Middle frontal gyrus (tissue), 1 donor: ENCODE results near the gene PPM1H.
"Not testable (repeated sequence)": the region's sequence is repeated elsewhere in the genome, so short reads cannot be mapped to it uniquely, and the experiment has no call there.

Experiments
- DNase-seq: peaks from one replicate; pipeline ENCODE4 v3.0.0-alpha.2; 2015; ENCODE audit warnings: low spot score; ENCODE audit errors: extremely low spot score

PPM1H gene, protein sequence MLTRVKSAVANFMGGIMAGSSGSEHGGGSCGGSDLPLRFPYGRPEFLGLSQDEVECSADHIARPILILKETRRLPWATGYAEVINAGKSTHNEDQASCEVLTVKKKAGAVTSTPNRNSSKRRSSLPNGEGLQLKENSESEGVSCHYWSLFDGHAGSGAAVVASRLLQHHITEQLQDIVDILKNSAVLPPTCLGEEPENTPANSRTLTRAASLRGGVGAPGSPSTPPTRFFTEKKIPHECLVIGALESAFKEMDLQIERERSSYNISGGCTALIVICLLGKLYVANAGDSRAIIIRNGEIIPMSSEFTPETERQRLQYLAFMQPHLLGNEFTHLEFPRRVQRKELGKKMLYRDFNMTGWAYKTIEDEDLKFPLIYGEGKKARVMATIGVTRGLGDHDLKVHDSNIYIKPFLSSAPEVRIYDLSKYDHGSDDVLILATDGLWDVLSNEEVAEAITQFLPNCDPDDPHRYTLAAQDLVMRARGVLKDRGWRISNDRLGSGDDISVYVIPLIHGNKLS

DNA sequence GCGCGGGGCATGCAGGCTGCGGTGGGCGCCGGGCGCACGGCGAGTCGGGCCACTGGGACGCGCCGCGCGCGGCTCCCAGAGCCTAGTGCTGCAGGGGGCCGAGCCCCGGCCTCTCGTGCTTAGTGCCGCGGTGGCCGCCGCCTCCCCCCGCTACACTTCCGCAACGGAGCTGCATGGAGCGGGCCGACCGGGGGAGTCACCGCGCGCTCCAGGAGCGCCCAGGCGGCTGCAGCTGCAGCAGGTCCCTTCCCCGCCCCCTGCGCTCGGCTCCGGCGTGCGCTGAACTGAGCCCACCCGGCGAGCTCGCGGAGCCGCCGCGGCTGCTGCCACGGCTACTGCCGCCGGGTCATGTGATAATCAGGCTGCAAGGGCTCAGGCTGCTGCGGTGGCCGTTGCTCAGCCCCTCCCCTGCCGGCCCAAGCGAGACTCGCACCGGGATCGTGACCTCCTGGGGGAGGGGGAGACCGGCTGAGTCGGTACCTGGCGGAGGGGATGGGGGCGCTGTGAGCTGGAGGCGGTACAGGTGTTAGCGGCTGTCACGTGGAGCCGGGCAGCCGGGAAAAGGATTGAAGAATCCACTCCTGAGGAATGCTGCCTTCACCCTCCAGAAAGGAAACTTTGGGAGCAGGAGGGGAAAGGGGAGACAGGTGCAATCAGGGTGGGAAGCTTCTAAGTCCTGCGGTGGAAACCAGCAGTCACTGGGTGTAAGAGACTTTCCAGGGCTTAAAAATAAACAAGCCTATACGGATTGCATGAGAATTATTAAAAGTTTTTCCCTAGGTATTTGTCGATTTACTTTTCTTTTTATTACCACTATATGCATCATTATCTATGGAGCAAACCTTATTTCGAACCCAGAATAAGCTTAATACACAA is at the start of gene PPM1H:
PPM1H (minus strand) TSS at position 352 of the 876 bp plus-strand sequence. CDS start 414 bp downstream, outside the sequence.
- DNase-seq: peak; percentile 50

DNA sequence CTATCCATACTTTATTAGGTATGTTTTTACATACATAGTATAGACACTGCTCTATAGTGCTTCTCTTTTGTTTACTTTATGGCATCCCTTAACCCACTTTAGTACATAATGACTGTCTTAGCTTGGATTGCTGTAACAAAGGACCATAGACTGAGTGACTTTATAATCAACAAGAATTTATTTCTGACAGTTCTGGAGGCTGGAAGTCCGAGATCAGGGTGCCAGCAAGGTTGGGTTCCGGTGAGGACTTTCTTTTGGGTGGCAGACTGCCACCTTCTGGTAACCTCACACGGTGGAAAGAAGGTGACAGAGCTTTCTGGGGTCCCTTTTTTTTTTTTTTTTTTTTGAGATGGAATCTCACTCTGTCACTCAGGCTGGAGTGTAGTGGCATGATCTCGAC is 48.6 kb upstream of the PPM1H start:
- DNase-seq: no peak

DNA sequence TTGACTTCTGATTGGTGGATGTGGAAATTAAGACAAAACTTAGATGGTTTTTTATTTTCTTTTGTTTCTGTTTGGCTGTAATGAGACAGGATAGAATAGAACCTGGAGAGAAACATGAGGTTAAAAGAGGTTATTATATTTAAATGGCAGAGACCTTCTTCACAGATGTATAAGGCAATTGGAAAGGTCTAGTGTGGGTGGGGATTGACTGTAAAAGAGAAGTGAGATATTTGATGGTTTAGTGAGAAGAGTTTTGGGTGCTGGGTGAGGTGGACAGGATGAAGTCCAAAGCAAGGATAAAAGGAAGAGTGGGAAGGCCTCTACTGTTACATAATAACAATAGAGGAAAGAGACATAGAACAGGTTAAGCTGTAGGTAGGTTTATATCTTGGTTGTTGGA is 43.8 kb upstream of the PPM1H start:
- DNase-seq: no peak

DNA sequence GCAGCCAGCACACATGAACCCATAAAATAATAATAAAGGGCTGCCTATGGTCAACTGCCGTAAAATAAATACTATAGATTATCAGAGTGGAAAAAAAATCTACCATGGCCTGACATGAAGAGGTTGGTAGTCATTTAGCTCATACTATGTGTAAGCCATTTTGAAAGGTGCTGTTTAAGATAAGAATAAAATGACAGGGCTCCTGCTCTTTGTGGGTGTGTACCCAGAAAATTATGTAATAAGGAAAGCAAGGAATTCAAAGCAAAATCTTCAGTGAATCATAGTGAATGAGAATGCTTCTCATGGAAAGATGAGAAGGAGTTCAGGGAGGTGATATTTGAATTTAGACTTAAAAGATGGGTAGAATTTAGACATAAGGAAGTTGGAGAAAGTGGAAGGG is 42.9 kb upstream of the PPM1H start:
- no peak for DNase-seq

DNA sequence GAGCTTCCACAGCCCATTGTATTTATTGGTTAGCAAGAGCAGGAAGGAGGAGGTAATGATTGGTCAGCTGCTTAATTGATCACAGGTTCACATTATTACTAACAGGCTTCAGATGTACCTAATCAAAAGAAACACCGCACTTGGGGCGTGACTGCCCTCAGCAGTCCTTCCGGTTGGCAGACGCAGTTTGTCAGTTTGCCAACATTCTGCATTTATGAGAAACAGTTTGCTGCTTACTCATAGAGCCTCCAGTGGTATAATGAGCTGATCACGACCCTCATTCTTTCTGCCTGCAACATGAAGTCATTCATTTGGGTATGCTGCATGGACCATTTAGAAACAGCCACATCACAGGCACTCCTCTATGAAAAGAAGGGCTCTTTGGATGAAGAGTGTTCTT is 42.5 kb upstream of the PPM1H start:
- no peak for DNase-seq

DNA sequence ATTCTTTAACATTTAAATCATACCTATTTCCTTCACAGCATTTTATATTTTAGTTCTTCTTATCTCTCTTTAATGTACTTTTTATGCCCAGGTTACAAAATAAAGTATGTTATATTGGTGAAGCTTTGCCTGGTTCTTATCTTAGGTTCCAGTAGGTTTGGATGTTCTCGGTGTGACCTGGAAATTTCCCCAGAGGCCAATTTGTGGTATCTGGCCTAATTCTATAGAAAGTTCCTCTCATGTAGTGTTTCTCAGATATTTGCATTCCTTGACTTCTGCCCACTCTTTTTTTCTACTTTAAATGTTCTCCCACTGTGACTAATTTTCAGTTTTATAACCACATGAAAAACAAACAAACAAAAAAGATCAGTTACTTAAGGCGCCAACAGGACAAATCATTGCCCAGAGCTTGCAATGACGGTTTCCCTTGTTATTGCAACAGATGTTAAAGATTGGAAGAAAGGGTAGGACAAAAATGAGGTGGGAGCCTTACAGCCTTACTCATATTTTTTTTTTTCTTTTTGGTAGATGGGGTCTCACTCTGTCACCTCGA is 41.2 kb upstream of the PPM1H start:
- DNase-seq: no peak

DNA sequence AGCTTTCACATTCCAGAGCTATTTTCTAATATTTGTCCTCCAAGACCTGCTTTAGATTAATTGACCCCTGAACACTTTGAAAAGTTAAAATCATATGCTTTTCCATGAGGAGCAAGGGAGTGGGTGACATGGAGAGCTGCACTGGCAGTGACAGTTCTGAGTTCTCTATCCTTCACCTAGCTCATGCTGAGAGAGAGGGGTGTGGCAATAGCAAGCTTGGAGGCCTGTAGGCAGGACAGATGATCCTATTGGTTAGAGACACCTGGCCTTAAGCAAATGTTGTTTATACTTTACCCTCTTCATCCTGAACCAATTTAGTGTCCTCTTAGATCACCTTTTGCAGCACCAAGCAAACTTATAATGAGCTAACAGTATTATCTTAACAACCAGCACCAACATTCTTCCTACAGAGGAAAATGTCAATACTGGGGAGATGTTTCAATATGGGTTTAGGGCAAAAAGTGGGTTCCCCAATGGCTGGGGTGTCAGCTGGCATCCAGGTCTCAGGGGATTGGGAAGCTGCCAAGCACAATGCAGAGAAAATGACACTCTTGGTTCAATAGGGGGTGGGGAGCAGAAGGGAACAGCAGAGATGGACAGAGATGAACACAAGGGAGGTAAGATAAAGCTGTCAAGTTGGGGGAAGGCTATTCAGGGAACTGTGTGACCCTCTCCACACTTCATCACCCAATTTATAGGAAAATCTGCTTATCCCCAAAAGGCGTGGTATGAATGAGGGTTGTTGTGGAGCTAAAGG is 37.0 kb upstream of the PPM1H start:
- no peak for DNase-seq

DNA sequence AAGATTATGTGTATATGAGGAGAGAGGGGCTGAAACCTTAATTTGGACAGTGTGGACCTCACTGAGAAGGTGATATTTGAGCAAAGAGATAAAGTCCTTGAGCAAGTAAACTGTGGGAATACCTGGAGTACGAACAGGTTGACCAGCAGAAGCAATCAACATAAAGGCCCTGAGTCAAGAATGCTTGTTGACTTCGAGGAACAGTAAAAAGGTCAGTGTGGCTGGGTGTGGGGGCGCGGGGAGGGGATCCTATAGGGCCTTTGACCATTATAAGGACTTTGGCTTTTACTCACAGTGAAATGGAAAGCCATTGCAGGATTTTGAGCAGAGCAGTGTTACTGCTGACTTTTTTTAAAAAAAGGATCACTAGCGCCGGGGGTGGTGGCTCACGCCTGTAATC is 34.7 kb upstream of the PPM1H start:
- no peak for DNase-seq

DNA sequence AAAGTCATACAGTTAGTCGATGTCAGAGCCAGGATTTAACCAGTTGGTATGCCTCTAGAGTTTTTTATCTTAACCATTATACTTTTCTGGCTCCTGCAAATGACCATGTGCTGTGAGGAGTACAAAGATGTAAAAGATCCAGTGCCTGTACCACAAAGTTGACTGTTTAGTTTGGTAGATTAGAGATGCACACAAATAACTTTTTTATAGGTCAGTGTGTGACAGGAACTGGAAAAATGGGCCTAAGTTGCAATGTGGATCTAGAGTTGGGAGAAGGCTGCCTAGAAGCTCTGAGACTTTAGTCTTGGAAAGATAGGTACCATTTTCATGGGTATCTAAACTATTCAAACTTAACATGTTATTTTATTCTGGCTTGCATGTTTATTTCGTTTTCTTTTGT is 32.8 kb upstream of the PPM1H start:
- DNase-seq: no peak

DNA sequence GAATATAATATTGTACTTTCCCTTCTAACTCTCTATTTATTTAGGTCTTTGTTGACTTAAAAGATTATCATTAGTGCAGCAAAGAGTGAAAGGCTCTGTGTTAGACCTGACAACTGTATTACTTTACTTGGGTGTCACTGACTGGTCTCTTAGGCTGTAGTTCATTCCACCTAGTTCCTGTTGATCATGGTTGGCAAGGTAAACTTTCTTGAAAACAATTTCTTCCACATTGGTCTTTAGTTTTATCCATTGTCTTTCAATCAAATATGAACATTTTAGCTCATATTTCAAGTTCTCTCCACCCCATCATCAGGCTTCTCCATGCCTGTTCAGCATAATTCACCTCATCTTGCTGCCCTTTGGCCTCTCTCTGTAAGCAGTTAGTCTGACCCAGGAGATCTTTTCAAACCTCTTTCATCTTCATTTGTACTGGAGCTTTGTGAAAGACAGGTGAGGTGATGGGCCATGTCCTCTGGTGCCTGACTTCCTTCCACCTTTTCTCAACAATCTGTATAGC is 32.1 kb upstream of the PPM1H start:
- DNase-seq: no peak

DNA sequence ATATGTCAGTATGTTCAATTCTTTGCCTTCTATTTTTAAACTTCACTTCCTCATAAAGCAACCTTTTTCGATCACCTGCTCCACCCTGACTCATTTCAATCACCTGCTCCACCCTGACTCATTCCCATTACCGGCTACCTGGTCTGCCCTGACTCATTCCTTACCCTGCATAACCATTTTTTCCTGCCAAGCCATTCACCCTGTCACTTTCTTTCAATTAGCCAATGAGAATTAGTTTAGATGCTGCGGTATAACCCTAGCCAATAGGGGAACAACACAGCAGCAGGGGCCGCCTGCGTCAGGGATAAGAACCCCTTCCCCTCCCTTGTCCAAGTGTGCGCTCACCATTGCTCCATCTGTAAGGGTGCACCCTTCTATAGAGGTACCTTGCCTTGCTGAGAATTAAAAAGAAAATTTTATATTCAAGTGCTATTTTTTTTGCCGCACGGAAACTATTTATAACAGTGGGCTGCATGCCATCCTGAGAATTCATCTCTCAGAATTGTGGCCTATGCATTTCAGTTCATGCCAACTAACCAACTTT is 31.6 kb upstream of the PPM1H start:
- DNase-seq: not testable (repeated sequence)

DNA sequence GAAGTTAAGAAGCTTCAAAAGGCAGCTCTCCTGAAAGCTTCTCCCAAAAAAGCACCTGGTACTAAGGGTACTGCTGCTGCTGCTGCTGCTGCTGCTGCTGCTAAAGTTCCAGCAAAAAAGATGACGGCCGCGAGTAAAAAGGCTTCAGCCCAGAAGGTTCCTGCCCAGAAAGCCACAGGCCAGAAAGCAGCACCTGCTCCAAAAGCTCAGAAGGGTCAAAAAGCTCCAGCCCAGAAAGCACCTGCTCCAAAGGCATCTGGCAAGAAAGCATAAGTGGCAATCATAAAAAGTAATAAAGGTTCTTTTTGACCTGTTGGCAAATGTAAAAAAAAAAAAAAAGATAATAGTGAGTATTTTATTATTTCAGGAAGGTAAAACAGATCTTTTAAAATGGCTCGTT is 30.8 kb upstream of the PPM1H start:
- DNase-seq: not testable (repeated sequence)

DNA sequence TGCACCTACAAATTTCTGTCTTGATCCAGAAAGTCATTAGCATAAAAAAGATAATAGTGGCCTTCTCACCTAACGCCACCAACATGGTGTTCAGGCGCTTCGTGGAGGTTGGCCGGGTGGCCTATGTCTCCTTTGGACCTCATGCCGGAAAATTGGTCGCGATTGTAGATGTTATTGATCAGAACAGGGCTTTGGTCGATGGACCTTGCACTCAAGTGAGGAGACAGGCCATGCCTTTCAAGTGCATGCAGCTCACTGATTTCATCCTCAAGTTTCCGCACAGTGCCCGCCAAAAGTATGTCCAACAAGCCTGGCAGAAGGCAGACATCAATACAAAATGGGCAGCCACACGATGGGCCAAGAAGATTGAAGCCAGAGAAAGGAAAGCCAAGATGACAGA is 30.3 kb upstream of the PPM1H start:
- DNase-seq: not testable (repeated sequence)

DNA sequence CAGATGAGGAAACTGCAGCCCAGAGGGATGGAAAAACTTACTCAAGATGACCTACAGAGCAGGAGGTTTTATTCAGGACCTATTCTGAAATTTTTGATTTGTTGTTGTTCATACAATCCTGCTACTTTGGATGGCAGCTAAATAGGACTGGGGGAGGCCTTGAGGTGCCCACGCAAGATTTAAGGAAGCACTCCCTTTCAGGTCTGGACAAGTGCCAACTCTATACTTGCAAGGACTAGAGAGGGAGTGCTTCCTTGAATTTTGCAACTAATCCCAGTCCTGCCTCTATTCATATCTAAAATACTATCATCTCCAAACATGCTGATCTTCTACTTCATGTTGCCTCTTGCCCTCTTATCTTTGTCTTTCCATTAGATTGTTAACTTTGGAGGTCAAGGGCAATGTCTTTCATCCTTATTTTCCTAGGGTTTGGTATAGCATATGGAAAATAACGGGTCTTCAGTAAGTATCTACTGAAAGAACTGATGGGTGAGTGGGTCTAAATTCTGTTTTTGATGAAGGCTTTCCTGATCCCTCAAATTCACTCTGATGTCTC is 28.6 kb upstream of the PPM1H start:
- no peak for DNase-seq

DNA sequence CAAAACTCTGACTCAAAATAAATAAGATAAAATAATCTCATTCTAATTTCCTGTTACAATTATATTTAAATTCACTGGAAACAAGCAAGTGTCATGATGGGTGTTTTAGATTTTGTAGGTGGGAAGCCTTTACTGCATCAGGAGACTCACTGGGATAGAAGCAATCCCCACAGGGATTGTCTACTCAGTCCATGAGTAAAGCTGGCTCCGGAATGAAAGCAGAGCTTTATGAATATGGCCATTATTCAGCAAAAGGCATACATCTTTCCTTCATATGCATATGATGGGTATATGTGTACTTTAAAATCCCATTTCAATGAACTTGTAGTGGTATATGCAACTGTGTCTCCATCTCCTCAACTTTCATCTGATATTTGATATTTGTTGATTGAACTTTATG is 25.4 kb upstream of the PPM1H start:
- DNase-seq: no peak

DNA sequence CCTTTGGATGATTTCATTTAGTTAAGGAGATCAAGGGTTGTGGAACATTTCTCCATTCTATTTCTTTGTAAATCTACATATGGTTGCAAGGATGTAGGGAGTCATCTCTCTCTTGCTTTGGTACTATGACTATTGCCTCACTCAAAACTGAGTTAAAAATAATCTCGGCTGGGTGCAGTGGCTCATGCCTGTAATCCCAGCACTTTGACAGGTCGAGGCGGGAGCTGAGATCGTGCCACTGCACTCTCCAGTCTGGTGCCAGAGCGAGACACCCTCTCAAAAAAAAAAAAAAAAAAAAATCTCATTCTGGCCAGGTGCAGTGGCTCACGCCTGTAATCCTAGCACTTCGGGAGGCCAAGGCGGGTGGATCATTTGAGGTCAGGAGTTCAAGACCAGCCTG is 24.8 kb upstream of the PPM1H start:
- no peak for DNase-seq

DNA sequence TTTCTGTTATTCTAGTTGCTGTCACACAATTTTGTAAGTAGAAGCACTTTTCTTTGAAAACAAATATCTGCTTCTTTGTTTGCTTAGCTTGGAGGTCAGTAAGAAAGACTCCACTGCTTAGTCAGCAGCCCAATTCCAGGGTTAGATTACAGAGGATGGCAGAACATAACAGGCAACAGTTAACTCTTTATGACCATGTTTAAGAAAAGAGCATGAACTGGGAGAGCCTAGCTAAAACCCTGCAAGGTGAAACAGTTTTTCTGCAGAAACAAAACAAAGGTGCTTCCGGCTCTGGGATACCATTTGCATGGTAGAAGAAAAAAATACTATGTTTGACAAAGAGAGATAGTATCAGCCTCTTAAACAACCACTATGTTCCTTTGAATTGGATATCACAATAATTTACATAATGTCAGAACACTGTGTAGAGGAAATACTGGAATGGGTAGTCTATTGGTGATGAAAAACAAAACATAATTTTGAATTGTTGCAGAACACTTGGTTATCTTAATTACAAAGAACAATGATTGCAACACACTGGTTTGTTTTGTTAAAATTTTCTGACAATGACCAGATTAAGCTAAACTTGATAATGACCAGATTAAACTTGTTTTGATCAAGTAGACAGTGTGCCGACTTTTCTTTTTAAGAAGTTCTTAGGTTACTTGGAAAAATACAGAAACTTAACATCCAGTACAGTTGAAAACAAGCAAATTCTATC is 22.4 kb upstream of the PPM1H start:
- no peak for DNase-seq

DNA sequence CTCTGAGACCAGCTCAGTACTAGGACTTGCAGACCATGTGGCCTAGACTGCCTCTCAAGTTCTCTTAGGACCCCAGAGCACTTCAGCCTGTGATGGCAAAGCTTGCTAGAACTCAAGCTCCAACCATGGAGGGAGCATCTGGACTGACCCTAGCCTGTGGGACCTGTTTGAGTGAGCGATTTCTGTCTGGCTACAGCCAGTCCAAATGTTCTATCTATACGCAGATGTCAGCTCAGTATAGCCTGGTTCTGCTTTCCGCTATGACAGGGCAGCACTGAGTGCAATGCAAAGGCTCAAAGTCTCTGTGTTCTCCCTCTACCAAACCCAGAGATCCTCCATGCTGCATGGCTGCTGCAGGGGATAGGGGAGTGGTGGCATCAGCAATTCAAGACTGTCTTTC is 20.7 kb upstream of the PPM1H start:
- DNase-seq: no peak

DNA sequence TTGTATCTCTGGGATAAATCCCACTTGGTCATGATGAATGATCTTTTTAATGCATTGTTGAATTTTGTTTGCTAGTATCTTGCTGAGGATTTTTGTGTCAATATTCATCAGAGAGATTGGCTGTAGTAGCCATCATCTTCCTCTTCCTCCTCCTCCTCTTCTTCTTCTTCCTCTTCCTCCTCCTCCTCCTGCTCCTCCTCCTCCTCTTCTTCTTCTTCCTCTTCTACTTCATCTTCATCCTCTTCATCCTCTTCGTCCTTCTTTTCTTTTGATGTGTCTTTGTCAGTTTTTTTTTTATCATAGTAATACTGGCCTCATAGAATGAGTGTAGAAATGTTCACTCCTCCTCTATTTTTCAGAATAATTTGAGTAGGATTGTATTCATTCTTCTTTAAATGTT is 15.4 kb upstream of the PPM1H start:
- DNase-seq: no peak

DNA sequence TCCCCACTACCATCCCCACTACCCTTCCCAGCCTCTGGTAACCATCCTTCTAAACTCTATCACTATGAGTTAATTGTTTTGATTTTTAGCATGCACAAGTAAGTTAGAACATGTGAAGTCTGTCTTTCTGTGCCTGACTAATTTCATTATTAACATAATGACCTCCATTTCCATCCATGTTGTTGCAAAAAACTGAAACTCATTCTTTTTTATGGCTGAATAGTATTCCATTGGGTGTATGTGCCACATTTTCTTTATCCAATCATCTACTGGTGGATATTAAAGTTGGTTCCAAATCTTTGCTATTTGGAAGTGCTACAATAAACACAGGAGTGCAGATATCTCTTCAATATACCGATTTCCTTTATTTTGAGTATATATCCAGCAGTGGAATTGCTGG is 13.2 kb upstream of the PPM1H start:
- no peak for DNase-seq
